GM19328 (cell line): ENCODE results near the gene SOS1.

Experiments used
- ATAC-seq: cut with Tn5 transposase; IDR thresholded peaks from one replicate; pipeline ENCODE4 v1.9.1; 2021; ENCODE audit warnings: mild to moderate bottlenecking, moderate library complexity; ENCODE audit not compliant: unreplicated experiment

Gene SOS1

GRCh38 chr2:38978296-38978903, 142.5 kb downstream of the SOS1 start:
- ATAC-seq = no peak

DNA sequence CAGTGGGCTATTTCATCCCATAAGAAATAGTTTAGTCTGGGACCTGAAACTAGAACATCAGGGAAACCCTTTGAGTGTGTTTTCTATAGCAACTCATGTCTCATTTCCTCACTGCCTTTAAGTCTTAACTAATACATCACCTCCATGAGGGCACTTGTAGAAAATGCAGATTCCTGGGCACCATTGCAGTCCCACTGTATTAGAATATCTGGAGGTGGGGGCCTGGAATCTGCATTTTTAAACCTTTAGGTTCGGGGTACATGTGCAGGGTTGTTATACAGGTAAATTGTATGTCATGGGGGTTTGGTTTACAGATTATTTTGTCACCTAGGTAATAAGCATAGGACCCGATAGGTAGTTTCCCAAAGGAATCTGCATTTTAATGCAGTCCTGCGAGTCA, 143.8 kb downstream of the SOS1 start:
- ATAC-seq = no peak

GRCh38 chr2:38975042-38975441, 145.8 kb downstream of the SOS1 start:
- no peak for ATAC-seq

GRCh38 chr2:38973266-38973665, 147.6 kb downstream of the SOS1 start:
- no peak for ATAC-seq

GRCh38 chr2:38971377-38971776, 149.5 kb downstream of the SOS1 start:
- no peak for ATAC-seq

- ATAC-seq = no peak
Measured at GRCh38 chr2:38968021-38968420, 152.8 kb downstream of the SOS1 start.

DNA sequence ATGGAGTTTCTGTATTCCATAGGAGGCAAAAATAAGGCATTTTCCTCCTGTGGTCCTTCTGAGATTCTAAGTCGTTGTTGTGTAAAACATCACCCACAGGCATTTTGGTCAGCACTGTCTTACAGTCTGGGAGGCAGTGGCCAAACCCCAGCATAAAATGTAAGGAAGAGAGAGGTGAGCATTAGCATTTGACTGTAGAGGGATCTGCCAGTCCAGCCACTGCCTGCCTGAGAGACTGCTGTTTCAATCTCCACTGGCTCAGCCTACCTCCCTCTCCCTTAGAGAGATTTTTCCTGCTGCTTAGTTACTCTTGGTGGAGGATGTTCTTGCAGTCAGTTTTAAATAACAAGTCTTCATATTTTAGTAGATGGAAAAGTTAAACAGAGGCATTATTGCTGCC, 154.2 kb downstream of the SOS1 start:
- no peak for ATAC-seq

DNA sequence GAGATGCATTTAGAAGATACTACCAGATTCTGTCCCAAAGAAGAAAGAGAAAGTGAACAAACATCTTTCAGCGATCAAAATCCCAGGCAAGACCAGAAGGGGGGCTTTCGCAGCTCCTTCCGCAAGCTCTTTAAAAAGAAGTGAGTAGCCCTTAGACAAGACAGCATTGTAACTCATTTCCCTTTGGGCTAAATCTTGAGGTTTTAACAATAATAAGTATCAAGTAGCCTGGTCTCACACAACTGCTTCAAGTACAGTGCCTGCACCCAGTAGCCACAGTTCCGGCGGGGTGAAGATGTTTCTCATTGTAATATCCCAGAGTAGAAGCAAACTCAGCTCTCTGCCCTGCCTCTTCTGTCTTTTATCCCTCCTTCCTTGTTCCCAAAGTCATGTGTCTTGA, 154.8 kb downstream of the SOS1 start:
- ATAC-seq = no peak

- no peak for ATAC-seq
Measured at GRCh38 chr2:38960609-38961320, 160.1 kb downstream of the SOS1 start.

DNA sequence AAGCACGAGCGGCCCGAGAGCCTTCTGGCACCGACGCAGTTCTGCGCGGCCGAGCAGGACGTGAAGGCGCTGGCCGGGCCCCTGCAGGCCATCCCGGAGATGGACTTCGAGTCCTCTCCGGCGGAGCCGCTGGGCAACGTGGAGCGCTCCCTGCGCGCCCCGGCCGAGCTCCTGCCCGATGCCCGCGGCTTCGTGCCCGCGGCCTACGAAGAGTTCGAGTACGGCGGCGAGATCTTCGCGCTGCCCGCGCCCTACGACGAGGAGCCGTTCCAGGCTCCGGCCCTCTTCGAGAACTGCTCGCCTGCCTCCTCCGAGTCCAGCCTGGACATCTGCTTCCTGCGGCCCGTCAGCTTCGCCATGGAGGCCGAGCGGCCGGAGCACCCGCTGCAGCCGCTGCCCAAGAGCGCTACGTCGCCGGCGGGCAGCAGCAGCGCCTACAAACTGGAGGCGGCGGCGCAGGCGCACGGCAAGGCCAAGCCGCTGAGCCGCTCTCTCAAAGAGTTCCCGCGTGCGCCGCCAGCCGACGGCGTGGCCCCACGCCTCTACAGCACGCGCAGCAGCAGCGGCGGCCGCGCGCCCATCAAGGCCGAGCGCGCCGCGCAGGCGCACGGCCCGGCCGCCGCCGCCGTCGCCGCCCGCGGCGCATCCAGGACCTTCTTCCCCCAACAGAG, 160.8 kb downstream of the SOS1 start:
- ATAC-seq = no peak

- no peak for ATAC-seq
Measured at GRCh38 chr2:38959466-38959865, 161.4 kb downstream of the SOS1 start.

DNA sequence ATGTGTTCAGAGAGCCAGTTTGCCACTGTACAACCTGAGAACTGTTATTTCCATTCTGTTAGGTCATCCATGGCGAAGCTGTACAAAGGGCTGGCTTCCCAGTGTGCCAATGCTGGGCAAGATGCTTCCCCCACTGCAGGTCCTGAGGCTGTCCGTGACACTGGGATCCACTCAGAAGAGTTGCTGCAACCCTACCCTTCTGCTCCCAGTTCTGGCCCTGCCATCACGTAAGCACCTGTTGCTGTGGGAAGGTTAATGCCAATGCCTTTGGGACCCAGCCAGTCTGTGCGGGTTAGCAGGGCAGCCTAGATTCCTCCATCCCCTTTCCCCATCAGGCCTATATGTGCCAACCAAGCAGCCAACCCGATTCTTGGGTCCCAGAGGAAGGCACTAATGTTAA, 162.9 kb downstream of the SOS1 start:
- ATAC-seq = no peak

DNA sequence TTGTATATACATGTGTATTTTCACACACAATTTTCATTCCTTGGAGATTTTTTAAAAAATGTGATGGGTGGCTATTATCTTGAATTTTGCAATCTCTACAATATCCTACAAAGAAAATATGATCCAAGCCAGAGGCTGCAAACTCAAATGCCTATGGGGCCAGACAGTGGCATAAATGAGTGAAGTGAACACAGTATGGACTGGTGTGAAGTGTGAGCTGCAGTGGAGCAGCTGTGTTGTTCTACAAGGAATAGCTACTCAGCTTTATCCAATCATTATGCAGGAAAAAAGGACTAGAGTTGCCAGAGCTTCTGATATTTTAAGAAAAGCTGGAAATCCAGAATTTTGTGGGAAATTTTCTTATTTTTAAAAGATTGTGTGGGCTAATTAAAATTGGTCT, 169.1 kb downstream of the SOS1 start:
- no peak for ATAC-seq

- no peak for ATAC-seq
Measured at GRCh38 chr2:38948995-38949394, 171.9 kb downstream of the SOS1 start.

DNA sequence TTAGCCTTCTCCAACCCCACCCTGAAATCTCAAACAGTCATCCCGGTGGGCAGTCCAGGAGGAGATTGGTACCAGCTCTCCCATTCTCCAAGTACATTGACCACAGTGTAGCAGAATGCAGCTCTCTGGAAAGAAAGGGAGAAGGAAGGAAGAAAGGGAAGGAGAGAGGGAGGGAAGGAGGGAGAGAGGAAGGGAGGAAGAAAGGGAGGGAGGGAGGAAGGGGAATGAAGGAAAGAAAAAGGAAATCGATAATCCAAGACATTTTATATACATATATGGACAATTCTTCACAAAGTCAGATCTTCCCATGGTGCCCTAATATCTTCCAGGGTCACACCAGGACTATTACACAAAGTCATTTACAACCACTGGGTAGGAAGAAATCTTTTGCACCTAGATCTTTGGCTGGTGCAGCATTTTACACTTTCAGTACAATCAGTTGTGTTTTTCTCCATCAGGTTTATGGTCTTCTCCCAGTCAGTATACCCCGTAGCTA, 172.4 kb downstream of the SOS1 start:
- ATAC-seq = no peak

GRCh38 chr2:38947241-38948239, 173.3 kb downstream of the SOS1 start:
- no peak for ATAC-seq

- no peak for ATAC-seq
Measured at GRCh38 chr2:38945911-38946310, 174.9 kb downstream of the SOS1 start.

- no peak for ATAC-seq
Measured at GRCh38 chr2:38945372-38945771, 175.5 kb downstream of the SOS1 start.

- ATAC-seq = no peak
Measured at GRCh38 chr2:38943784-38944183, 177.1 kb downstream of the SOS1 start.

- ATAC-seq = no peak
Measured at GRCh38 chr2:38940746-38941145, 180.1 kb downstream of the SOS1 start.

DNA sequence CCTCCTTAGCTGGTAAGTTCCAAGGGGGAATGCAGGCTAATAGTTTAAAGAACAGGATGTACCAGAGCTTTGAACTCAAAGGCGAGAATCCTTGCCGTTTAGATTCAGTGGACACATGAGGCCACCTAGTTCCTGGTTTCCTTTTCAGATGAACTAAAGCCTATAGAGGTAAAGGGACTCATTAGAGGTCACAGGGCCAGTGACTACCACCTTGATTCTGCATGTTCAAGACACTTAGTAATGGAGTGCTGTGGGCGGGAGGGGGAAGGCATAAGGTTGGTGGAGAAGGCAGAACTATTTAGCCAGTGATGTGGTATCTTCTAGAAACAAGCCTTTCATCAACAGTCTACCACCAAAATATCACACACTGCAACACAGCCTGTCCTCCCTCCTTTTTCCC, 183.3 kb downstream of the SOS1 start:
- no peak for ATAC-seq
